Bronchus fibroblast of lung (primary cell): Measurements from ENCODE around the gene SPANXN1. TPM values are rescaled to one million over a fixed set of nuclear protein-coding genes. Genes with fewer than 3 reads are reported as not detected.

ENCODE experiments used
- total RNA-seq: library from RNA; depleted of rRNA; stranded (reverse); fragments of >200 nt; gene quantifications from 2 replicates; pipeline ENCODE4 v1.2.3, GENCODE V29; 2015

Gene SPANXN1, protein sequence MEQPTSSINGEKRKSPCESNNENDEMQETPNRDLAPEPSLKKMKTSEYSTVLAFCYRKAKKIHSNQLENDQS
- not detected in 2 replicates for total RNA-seq

DNA sequence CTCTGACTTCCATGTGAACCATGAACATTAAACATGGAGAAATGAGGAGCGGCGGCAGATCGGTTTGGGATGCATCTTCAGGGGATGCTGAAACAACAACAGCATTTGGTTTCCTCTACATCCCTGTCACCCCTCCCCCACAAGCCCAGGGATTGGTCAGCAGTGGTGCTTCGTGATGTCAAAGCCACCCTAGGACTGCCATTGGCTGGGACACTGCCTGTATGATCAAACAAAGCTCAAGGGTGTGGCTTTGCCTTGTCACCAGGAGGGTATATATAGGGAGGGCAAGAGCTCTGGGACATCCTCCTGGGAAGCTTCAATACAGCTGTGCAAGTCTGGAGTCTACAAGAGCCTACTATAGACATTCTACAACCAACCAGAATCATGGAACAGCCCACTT, at the start of gene SPANXN1:
TSS of gene SPANXN1 (plus strand) at position 301 of the 400 bp plus-strand sequence. CDS start at position 385, 84 bp downstream.

